SKM-1 (cell line): ENCODE measurements around the gene DNAH2.

Experiments used
- DNase-seq: peaks from one replicate; lab custom pipeline; 2025; ENCODE audit not compliant: unreplicated experiment; lab: John Stamatoyannopoulos, UW

Gene DNAH2

GRCh38 chr17:7818746-7819645 is 101.5 kb downstream of the DNAH2 start:
- no peak for DNase-seq

GRCh38 chr17:7820231-7820630 is 102.7 kb downstream of the DNAH2 start:
- DNase-seq, result no peak

DNA sequence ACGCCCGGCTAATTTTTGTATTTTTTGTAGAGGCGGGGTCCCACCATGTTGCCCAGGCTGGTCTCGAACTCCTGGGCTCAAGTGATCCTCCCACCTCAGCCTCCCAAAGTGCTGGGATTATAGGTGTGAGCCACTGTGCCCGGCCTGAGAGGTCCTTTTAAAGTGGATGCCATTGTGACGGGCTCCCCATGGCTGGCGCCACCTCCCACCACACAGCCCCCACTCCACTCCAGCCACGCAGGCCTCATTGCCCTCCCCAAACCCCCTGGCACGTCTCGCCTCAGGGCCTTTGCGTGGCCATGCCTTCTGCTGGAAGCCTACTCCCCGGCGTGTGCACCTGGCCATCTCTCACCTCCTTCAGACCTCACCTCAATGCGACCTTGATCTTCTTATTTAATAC is 104.6 kb downstream of the DNAH2 start:
- DNase-seq, result no peak

- no peak for DNase-seq
Observed at GRCh38 chr17:7823581-7824001, 106.0 kb downstream of the DNAH2 start.

- no peak for DNase-seq
Observed at GRCh38 chr17:7824021-7824924, 106.7 kb downstream of the DNAH2 start.

DNA sequence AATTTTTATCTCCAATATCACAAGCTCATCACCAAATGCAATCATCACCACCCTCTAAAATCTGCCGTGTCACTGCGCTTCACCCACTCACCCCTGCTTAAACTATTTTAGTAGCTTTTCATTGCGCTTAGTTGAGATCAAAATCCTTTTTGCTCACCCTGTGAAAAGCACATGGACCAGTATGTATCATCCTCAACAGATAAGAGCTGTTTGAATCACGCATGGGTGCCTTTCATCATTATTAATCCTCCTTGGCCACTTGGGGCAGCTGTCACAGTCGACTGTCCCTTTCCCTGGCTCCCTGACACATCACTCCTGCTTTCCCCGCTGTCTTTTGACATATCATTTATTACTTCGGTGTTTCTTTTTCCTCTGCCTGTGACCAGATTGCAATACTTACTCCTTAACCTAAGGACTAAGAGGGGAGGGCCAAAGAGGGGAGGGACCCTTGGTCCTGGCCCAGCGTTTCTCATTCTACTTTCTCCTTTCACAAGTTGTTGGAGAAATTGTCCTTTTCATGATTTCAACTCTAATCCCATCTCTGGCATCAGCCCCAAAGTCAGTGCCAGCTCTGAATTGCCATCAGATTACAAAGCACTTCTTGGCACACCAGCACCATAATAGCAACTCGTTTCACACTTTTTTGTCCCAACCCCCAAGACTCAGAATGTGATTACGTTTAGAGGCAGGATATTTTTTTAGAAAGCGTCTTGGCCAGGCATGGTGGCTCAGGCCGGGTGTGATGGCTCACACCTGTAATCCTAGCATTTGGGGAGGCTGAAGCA is 107.9 kb downstream of the DNAH2 start:
- no peak for DNase-seq

DNA sequence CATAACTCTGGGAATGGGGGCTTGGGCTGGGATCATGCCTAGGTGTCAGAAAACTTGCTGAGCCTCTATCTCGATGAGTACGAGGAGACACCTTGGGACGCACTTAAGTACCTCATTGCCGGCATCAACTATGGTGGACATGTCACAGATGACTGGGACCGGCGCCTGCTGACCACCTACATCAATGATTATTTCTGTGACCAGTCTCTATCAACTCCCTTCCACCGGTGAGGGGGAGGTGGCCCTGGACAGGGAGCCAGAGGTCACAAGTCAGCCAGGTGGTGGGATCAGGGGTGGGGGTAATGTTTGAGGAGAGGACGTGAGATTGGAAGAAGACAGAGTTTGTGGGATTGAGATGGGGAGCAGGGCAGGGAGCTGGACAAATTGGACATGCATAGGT is 113.1 kb downstream of the DNAH2 start:
- no peak for DNase-seq

DNA sequence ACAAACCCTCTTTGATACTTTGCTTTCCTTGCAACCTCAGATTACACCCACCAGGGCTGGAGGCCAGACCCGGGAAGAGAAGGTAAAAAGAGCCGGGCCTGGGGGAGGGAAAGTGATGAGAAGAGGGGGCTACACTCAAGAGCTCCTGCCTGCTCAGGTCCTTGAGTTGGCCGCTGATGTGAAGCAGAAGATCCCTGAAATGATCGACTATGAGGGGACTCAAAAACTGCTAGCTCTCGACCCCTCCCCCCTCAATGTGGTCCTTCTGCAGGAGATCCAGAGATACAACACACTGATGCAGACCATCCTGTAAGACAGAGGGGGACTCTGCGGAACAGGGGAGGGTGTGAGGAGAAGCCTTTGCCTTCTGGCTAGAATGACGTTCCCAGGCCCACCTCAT is 113.7 kb downstream of the DNAH2 start:
- no peak for DNase-seq

- DNase-seq, result no peak
Observed at GRCh38 chr17:7832431-7832830, 114.9 kb downstream of the DNAH2 start.

DNA sequence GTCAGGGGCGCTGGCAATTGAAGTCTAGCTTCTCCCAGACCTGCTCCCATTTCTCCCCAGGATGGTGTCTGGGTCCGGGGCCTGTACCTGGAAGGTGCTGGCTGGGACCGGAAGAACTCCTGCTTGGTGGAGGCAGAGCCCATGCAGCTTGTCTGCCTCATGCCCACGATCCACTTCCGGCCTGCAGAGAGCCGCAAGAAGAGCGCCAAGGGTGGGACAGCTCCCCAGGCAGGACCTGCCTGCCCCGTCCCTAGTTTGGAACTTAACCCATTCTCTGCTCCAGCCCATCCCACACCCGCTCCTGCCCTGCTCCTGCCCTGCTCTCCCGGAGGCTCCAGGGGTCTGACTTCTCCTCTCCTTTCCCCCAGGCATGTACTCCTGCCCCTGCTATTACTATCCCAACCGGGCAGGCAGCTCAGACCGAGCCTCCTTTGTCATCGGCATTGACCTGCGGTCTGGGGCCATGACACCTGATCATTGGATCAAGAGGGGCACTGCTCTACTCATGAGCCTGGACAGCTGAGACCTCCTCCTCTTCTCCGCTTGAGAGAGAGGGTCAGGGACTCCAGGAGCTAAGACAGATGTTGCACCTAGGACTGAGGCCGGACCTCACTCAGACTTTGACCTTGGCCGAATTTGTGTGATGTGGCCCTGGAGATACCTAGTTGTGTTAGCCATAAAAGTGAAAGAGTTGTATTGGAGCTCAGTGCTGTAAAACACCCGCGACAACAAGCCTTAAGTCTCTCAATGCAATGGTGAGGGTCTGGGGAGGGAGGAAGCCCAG is 115.7 kb downstream of the DNAH2 start:
- no peak for DNase-seq

GRCh38 chr17:7833795-7834541 is 116.4 kb downstream of the DNAH2 start, which contains the start of gene KDM6B:
Gene KDM6B (plus strand): TSS chr17:7834217. CDS start chr17:7845555, 11,338 bp downstream.
- peak; percentile 54 for DNase-seq

DNA sequence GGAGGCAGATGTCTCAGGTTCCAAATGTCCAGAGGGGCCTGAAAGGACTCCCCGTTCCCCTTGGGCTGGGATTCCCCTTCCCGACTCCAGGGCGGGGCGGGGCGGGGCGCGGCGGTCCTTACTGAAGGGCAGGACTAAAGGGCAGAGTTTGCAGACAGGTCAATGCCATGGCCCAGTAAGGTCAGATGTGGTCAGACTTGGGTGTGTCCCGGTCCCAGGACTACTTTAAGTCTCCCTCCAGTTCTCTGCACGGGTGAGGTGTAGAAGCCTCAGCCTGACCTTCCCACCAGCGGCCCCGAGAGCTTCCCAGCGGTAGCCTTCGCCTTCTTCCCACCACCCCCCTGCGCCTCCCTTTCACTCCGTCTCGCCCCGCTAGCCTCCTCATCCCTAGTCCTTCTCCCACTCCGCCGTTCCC is 117.0 kb downstream of the DNAH2 start:
- DNase-seq, result no peak

DNA sequence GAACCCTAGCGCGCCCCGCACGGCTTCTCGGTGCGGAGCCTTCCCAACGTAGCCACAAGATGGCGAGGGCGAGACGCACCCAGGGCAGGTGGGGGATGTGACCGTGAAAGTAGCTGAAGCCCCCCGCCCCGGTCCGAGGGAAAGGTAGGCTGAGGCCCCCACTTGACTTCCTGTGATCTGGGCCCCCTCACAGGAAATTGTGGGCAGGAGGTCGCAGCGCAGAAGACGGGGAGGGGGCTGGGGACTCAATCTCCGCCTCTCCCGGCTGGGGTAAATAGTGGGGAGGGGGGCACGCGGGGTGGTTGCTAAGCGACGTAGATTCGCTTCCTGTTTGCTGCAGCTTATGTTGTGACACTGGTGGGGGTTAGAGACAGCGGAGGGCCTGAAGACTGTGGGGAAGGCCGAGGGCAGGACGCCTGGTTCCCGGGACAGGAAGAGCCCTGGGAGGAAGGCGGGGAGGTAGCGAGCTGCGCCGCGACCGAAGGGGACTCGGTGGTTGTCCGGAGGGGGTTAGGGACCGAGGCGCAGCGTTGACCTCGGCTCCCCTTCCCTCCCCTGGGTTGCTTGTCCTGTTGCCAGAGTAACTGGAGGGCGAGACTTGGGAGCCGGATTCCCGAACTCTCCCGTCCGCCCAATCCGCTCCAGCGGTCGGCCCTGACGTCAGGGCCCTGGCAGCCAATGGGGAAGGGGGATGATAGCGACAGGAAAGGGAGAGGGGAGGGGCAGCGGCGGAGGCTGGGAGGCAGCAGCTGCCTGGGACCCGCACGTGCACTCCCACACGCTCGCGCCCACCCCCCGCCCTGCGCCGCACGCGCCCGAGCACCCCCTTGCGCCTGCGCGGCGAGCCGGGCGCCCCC is 117.6 kb downstream of the DNAH2 start:
- DNase-seq, result peak; percentile 42

DNA sequence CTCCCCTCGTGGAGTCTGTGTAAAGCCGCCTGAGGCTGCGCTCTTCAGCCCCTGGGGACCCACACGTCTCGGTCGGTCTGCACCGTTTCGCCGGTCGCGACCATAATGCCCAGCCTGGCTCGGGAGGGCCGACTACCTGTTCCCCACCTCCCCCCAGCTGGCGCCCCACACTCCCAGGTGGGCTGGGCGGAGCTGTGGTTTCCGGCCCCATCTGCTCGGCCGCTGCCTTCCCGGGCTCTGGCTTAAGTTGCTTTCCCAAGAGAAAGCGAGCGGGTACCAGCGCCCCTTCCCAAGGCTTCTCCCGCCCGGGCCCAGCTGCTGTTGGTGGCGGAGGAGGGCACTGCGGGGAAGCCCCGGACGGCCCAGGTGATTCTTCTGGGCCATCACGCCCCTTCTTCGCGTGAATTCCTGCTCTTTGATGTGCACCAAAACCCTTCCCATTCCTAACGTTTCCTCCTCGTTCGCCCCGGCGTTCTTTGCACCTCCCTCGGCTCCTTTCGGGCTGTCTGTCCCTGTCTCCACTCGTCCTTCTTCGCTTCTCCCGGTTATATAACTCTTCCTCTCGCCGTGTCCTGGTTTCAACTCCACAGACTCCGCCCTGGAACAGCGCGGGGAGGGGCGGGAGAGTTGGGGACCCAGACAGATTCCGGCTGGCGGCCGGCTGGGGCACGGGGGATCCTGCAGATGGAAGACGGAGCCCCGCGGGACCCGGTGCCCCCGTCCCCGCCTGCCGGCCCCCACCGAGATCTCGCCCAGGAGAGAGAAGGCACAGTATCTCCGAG is 118.5 kb downstream of the DNAH2 start:
- no peak for DNase-seq

- peak; percentile 55 for DNase-seq
Observed at GRCh38 chr17:7836596-7837407, 119.3 kb downstream of the DNAH2 start.

GRCh38 chr17:7837408-7838088 is 120.0 kb downstream of the DNAH2 start:
- DNase-seq, result no peak
